ENCODE data around the gene CCDC154. TPM values are rescaled to one million over a fixed set of nuclear protein-coding genes. Genes with fewer than 3 reads are reported as not detected.

CCDC154 gene
- total and polyA plus RNA-seq, 2 donors (not counting 1 experiment from before 2014, with no cell fraction given): 12.4 to 22.9 TPM

- ATAC-seq (ENCODE audit: low read depth) (no peak), DNase-seq (no peak)
- no peak overlapping the region for H3K4me2 ChIP-seq (replicated peaks; ENCODE audit: low read depth, low read length, poor library complexity, severe bottlenecking)
- H3K36me3 ChIP-seq (replicated peaks in 1 of 2; ENCODE audit: control extremely low read depth in 1 of 2, control insufficient read depth in 1 of 2, extremely low read depth in 1 of 2, insufficient read depth in 2 of 2, low read length in 1 of 2): peaks cover 0 to 77% of the 10 kb centered on the region in 2 experiments
- no peaks in the 10 kb centered on the region for H3K27me3 ChIP-seq (replicated peaks in 1 of 4; ENCODE audit: control extremely low read depth in 1 of 4, control insufficient read depth in 3 of 4, insufficient read depth in 4 of 4, low read length in 3 of 4)
- no peak overlapping the region for H3K27ac Mint-ChIP-seq
- H3K9ac ChIP-seq (ENCODE audit: low read length): no peak overlapping the region
- intact Hi-C loops (cut with micrococcal nuclease): no loop called here
- no peak for TF ChIP-seq EZH2 (IDR thresholded peaks at IDR 0.05; ENCODE audit: borderline replicate concordance, insufficient read depth, low read depth, low read length, poor library complexity, severe bottlenecking)
- TF ChIP-seq CTCF (IDR thresholded peaks at IDR 0.05): no peak
- H3K9me3 ChIP-seq (ENCODE audit: control extremely low read depth in 1 of 3, control insufficient read depth in 2 of 3, insufficient read depth in 1 of 3, low read length in 2 of 3): no peaks in the 10 kb centered on the region
- H3K79me2 ChIP-seq (ENCODE audit: control insufficient read depth, insufficient read depth, low read length): peaks cover 57% of the 10 kb centered on the region
- peaks cover under 1% of the 10 kb centered on the region for H4K20me1 ChIP-seq (ENCODE audit: control insufficient read depth, insufficient read depth, low read length, poor library complexity, severe bottlenecking)
- H3K4me1 Mint-ChIP-seq: peaks cover 17% of the 10 kb centered on the region
- no peaks in the 10 kb centered on the region for H3K9me3 Mint-ChIP-seq (ENCODE audit: insufficient read depth)
- no peak overlapping the region for H3K4me3 ChIP-seq (ENCODE audit: control extremely low read depth in 1 of 5, extremely low read depth in 1 of 5, insufficient read depth in 1 of 5, low read depth in 2 of 5, low read length in 4 of 5)
- H3K4me3 Mint-ChIP-seq: no peak overlapping the region
- 92% methylated on average over 17 of the region's 17 CpGs for WGBS (ENCODE audit: insufficient coverage)
- no peak overlapping the region for H3K27ac ChIP-seq (ENCODE audit: low read length in 2 of 2)
- H3K4me1 ChIP-seq (ENCODE audit: control insufficient read depth in 2 of 2, insufficient read depth in 2 of 2, low read length in 2 of 2): peaks cover 23 to 27% of the 10 kb centered on the region in 2 donors
- ChIA-PET CTCF (no interaction called here), POLR2A (no interaction called here)
- no peaks in the 10 kb centered on the region for H3K27me3 Mint-ChIP-seq
- no peak overlapping the region for H2AFZ ChIP-seq (ENCODE audit: insufficient read depth, low read depth, low read length, poor library complexity, severe bottlenecking)
Observed at GRCh38 chr16:1454561-1454960, 10.2 kb upstream of the CCDC154 start.

- H3K4me3 ChIP-seq (ENCODE audit: control extremely low read depth in 1 of 5, extremely low read depth in 1 of 5, insufficient read depth in 1 of 5, low read depth in 2 of 5, low read length in 4 of 5): no peak overlapping the region
- peaks cover 54% of the 10 kb centered on the region for H3K79me2 ChIP-seq (ENCODE audit: control insufficient read depth, insufficient read depth, low read length)
- H3K4me1 ChIP-seq (ENCODE audit: control insufficient read depth in 2 of 2, insufficient read depth in 2 of 2, low read length in 2 of 2): peaks cover 14 to 15% of the 10 kb centered on the region in 2 donors
- ChIA-PET POLR2A (no interaction called here), CTCF (no interaction called here)
- peaks cover 8% of the 10 kb centered on the region for H3K4me1 Mint-ChIP-seq
- intact Hi-C loops (cut with micrococcal nuclease): no loop called here
- no peak overlapping the region for H3K9ac ChIP-seq (ENCODE audit: low read length)
- ATAC-seq (ENCODE audit: low read depth) (no peak), DNase-seq (no peak)
- no peak overlapping the region for H3K4me3 Mint-ChIP-seq
- TF ChIP-seq CTCF (IDR thresholded peaks at IDR 0.05) (no peak), EZH2 (IDR thresholded peaks at IDR 0.05; ENCODE audit: borderline replicate concordance, insufficient read depth, low read depth, low read length, poor library complexity, severe bottlenecking) (no peak)
- H4K20me1 ChIP-seq (ENCODE audit: control insufficient read depth, insufficient read depth, low read length, poor library complexity, severe bottlenecking): peaks cover 5% of the 10 kb centered on the region
- WGBS (ENCODE audit: insufficient coverage): 98% methylated on average over 19 of the region's 19 CpGs
- H3K9me3 Mint-ChIP-seq (ENCODE audit: insufficient read depth): no peaks in the 10 kb centered on the region
- H3K4me2 ChIP-seq (replicated peaks; ENCODE audit: low read depth, low read length, poor library complexity, severe bottlenecking): no peak overlapping the region
- H3K27ac Mint-ChIP-seq: no peak overlapping the region
- H3K9me3 ChIP-seq (ENCODE audit: control extremely low read depth in 1 of 3, control insufficient read depth in 2 of 3, insufficient read depth in 1 of 3, low read length in 2 of 3): no peaks in the 10 kb centered on the region
- no peak overlapping the region for H2AFZ ChIP-seq (ENCODE audit: insufficient read depth, low read depth, low read length, poor library complexity, severe bottlenecking)
- H3K36me3 ChIP-seq (replicated peaks in 1 of 2; ENCODE audit: control extremely low read depth in 1 of 2, control insufficient read depth in 1 of 2, extremely low read depth in 1 of 2, insufficient read depth in 2 of 2, low read length in 1 of 2): peaks cover 0 to 84% of the 10 kb centered on the region in 2 experiments
- no peaks in the 10 kb centered on the region for H3K27me3 Mint-ChIP-seq
- H3K27me3 ChIP-seq (replicated peaks in 1 of 4; ENCODE audit: control extremely low read depth in 1 of 4, control insufficient read depth in 3 of 4, insufficient read depth in 4 of 4, low read length in 3 of 4): no peaks in the 10 kb centered on the region
- H3K27ac ChIP-seq (ENCODE audit: low read length in 2 of 2): no peak overlapping the region
Observed at GRCh38 chr16:1453316-1453715, 9.0 kb upstream of the CCDC154 start.
